K562 (cell line): ENCODE data around the gene CRK. TPM values are rescaled to one million over a fixed set of nuclear protein-coding genes. Genes with fewer than 3 reads are reported as not detected.

ENCODE experiments used
- AFF1 ChIP-seq, 2 experiments: fragments of 450-650 bp; IDR thresholded peaks; 2 replicates each; pipeline ENCODE4 v1.6.1; 2018; ENCODE audit warnings: mild to moderate bottlenecking in 2 of 2, low read depth in 1 of 2; ENCODE audit not compliant: partially characterized antibody in 2 of 2
- BRD9 ChIP-seq: fragments of 450-650 bp; IDR thresholded peaks from 2 replicates; pipeline ENCODE4 v1.6.1; 2018; ENCODE audit warnings: low read depth; ENCODE audit not compliant: partially characterized antibody
- GTF2B ChIP-seq: IDR thresholded peaks from 2 replicates; pipeline ENCODE4 v1.6.1; 2011; ENCODE audit not compliant: insufficient read length; ENCODE audit errors: extremely low read depth
- HSF4 ChIP-seq: fragments of 250-450 bp; sonication (Bioruptor Pico); IDR thresholded peaks from 2 replicates; pipeline ENCODE4 v2.1.2; 2022; ENCODE audit warnings: mild to moderate bottlenecking, moderate library complexity, borderline replicate concordance
- POLR2AphosphoS2 ChIP-seq: IDR thresholded peaks from 2 replicates; pipeline ENCODE4 v1.6.1; 2012; ENCODE audit warnings: low read length, improper control_type of control experiment
- SIN3A ChIP-seq, 2 experiments: fragments of 150-350 bp in 1 of 2; IDR thresholded peaks; 2 replicates each; pipeline ENCODE4 v1.6.1; 2011 to 2016; ENCODE audit warnings: borderline replicate concordance in 2 of 2, low read depth in 2 of 2, low read length in 2 of 2, mild to moderate bottlenecking in 2 of 2, moderate library complexity in 2 of 2; ENCODE audit not compliant: control insufficient read depth in 1 of 2
- SIN3B ChIP-seq: fragments of 450-650 bp; IDR thresholded peaks from 2 replicates; pipeline ENCODE4 v1.6.1; 2017; ENCODE audit warnings: low read depth, mild to moderate bottlenecking, moderate library complexity
- SMAD4 ChIP-seq: fragments of 250-450 bp; sonication (Bioruptor Pico); conservative IDR thresholded peaks from 2 replicates; pipeline ENCODE4 v1.8.0; 2021; ENCODE audit warnings: inconsistent platforms, mild to moderate bottlenecking, moderate library complexity
- TFAP4 ChIP-seq: sonication (generic); formaldehyde crosslinking; IDR thresholded peaks from 2 replicates; pipeline ENCODE4 v1.8.0; 2022; ENCODE audit warnings: missing genetic modification reagents, mild to moderate bottlenecking, moderate library complexity, borderline replicate concordance
- ZMIZ1 ChIP-seq, 2 experiments: fragments of 150-350 bp in 1 of 2; IDR thresholded peaks; 2 replicates each; pipeline ENCODE4 v1.6.1; 2012 to 2016; ENCODE audit warnings: low read depth in 2 of 2, low read length in 2 of 2, mild to moderate bottlenecking in 1 of 2, moderate library complexity in 1 of 2
- ZNF263 ChIP-seq: sonication (generic); formaldehyde crosslinking; IDR thresholded peaks from 2 replicates; pipeline ENCODE4 v1.8.0; 2022; ENCODE audit warnings: mild to moderate bottlenecking, missing genetic modification reagents, borderline replicate concordance
- ZNF395 ChIP-seq: fragments of 200-800 bp; sonication (Bioruptor generic); IDR thresholded peaks from 2 replicates; pipeline ENCODE4 v1.6.1; 2017; ENCODE audit warnings: missing genetic modification characterization, missing compliant biosample characterization
- polyA plus RNA-seq, 8 experiments: library from polyadenylated mRNA; depleted of rRNA in 4 of 8; stranded (reverse) in 5 of 8; unstranded in 3 of 8; fragments of >200 nt; fragmentation: Nextera tagmentation in 2 of 8; fragmentation: Illumina TruSeq in 1 of 8; extraction: Ambion mirVana in 2 of 8; extraction: Trizol in 1 of 8; gene quantifications; 2 replicates each; pipeline versions ENCODE4 v1.2.1 to v1.2.3, GENCODE V29; 2011 to 2014; ENCODE audit warnings: inconsistent platforms in 1 of 8, missing spikeins in 1 of 8
- total RNA-seq, 7 experiments: library from RNA; depleted of rRNA in 6 of 7; stranded (reverse); fragments of >200 nt in 6 of 7; fragmentation: Illumina TruSeq in 2 of 7; extraction: Trizol in 2 of 7; gene quantifications; 2 replicates each; pipeline versions ENCODE4 v1.2.1 to v1.2.3, GENCODE V29; 2011 to 2021; ENCODE audit warnings: low replicate concordance in 1 of 7

The CRK gene
- total and polyA plus RNA-seq, 9 of the 15 experiments (the other 6 are each of a cell fraction or from before 2014, with no cell fraction given): 13.1 to 40.2 (median 26.1) TPM

GRCh38 chr17:1399679-1400512, 56.1 kb downstream of the CRK start, which contains the start of gene YWHAE (continued):
- TF ChIP-seq SIN3B (0 out of 2 replicates have a peak, but pooled peaks have one; percentile 41), HSF4 (CRISPR knock-in tag) (no peak), GTF2B (peak; percentile 13), ZMIZ1 (IDR thresholded peaks at IDR 0.05; ENCODE audit: low read depth in 2 of 2, low read length in 2 of 2) (no peak; a peak in 1 of 4 replicates), AFF1 (IDR thresholded peaks at IDR 0.05; ENCODE audit: low read depth in 1 of 2, partially characterized antibody in 2 of 2) (peak in 1 of 2 experiments; percentile 76), ZNF395 (0 out of 2 replicates have a peak, but pooled peaks have one; percentile 45), BRD9 (peak; percentile 98), SIN3A (IDR thresholded peaks at IDR 0.05; ENCODE audit: borderline replicate concordance in 2 of 2, control insufficient read depth in 1 of 2, low read depth in 2 of 2, low read length in 2 of 2) (peak in 1 of 2 experiments; percentile 22; a peak in 1 of 4 replicates), ZNF263 (CRISPR knock-in tag) (peak; percentile 29; the same call in 1 of the 2 replicates), SMAD4 (CRISPR knock-in tag) (0 out of 2 replicates have a peak, but pooled peaks have one; percentile 30), TFAP4 (CRISPR knock-in tag) (peak; percentile 72; the same call in 1 of the 2 replicates), POLR2AphosphoS2 (peak; percentile 66; the same call in 1 of the 2 replicates)
